GM13976 (cell line): ENCODE measurements around the gene MED14.

Source experiments
- DNase-seq: peaks from one replicate; pipeline ENCODE4 v3.0.0; 2012; ENCODE audit warnings: low spot score
- CTCF ChIP-seq: IDR thresholded peaks from 2 replicates; pipeline ENCODE4 v1.5.1; 2012; ENCODE audit warnings: borderline replicate concordance, mild to moderate bottlenecking; ENCODE audit not compliant: insufficient read depth; ENCODE audit errors: extremely low read depth, missing control alignments, control extremely low read depth
- in situ Hi-C: fragments of 300-500 bp; cut with MboI; formaldehyde crosslinking; loops from one replicate; pipeline ENCODE4 v1.12.0; 2022; ENCODE audit warnings: low sequenced_read_pairs, mixed read lengths, inconsistent platforms; ENCODE audit not compliant: unreplicated experiment

Gene MED14

DNA sequence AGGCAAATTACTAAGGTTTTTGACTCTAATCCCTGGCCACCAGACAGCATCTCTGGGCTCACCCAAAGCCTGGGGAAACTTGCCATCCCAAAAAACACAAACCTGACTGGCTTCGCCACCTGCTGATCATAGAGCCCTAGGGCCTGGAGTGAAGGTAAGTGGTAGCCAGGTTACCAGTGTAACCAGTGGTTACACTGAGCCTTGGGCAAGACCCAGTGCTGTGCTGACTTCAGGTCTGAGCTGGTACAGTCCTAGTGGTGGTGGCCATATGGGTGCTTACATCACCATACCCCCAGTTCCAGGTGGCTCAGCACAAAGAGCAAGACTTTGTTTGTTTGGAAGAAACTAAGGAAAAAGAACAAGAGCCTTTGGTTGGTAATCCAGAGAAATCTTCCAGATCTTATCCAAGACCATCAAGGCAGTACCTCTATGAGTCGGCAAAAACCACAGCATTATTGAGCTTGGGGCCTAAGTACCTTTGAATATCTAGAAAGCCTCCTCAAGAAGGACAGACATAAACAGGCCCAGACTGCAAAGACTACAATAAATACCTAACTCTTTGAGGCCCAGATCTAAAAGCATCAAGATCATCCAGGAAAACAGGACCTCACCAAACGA lies 13.7 kb downstream of the MED14 start:
- in situ Hi-C loops: no loop called here
- TF ChIP-seq CTCF: no peak
- DNase-seq: no peak

DNA sequence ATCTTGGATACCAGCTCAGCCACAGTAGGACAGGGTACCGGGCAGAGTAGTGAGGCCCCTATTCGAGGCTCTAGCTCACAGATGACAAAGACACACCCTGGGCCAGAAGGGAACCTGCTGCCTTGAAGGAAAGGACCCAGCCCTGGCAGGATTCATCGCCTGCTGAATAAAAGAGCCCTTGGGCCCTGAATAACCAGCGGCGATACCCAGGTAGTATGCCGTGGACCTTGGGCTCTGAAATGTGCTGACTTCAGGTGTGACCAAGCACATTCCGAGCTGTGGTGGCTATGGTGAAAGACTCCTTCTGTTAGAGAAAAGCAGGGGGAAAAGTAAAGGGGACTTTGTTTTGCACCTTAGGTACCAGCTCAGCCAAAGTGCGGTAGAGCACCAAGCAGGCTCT lies 14.6 kb downstream of the MED14 start:
- in situ Hi-C loops: no loop called here
- TF ChIP-seq CTCF: no peak
- no peak for DNase-seq

DNA sequence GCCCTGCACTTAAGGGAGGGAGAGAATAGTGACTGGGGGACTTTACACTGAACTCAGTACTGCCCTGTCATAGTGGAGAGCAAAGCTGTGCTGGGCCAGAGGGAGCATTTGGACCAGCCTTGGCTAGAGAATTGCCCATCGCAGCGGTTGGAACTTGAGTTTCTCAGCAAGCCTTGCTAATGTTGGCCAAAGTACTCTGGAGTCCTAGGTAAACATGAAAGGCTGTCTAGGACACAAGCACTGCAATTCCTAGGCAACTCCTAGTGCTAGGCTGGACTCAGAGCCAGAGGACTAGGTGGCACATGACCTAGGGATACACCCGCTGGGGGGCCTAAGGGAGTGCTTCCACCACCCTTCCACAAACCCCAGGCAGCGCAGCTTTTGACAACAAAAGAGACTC lies 15.0 kb downstream of the MED14 start:
- in situ Hi-C loops: no loop called here
- TF ChIP-seq CTCF: no peak
- no peak for DNase-seq

DNA sequence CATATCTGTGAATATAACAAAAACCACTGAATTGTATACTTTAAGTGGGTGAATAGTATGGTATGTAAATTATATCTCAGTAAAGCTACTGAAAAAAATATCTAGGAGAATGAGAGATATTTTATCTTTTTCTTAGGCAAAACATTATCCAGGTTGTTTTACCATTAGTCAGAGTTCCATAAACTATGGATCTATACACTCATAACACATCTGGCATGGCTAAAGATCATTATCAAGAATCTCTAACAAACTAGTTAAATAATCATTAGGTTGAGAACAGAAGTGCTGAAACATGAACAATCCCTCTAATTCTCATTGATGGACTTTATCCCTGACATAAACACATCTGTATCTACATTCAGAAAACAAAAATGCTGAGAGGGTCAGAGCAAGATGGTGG lies 15.6 kb downstream of the MED14 start:
- no peak for TF ChIP-seq CTCF
- in situ Hi-C loops: no loop called here
- no peak for DNase-seq

- TF ChIP-seq CTCF: no peak
- in situ Hi-C loops: no loop called here
- DNase-seq: no peak
These were observed 16.1 kb downstream of the MED14 start for GRCh38 chrX:40719218-40719617.

DNA sequence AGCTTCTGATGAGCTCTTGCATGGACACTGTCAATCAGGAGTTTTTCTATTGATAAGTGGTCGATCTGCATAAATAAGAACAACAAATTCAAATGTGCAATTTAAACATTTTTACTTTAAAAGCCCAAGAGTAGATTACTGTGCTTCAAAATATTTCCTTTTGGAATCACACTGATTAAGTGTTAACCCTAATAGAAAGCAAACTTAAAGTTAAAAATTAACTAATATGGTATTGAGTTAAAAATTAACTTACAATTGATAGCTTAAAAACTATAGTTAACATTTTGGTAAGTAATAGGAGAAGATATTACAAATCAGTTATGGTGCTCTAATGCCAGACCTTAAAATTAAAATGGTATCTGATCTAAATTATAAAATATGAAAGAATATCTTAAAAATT lies 25.9 kb downstream of the MED14 start:
- DNase-seq: no peak
- no peak for TF ChIP-seq CTCF
- in situ Hi-C loops: no loop called here
